Adipocyte (in vitro differentiated cells): ENCODE results near the gene SYT8.

Experiments used
- DNase-seq: peaks from one replicate; pipeline ENCODE4 v3.0.0-alpha.2; 2015; ENCODE audit warnings: low read depth
- H3K27me3 ChIP-seq: replicated peaks from 2 replicates; pipeline ENCODE4 v1.7.0; 2013; ENCODE audit warnings: mild to moderate bottlenecking, low read length, moderate library complexity; ENCODE audit not compliant: control insufficient read depth, insufficient read depth
- H3K36me3 ChIP-seq: 2 replicates; pipeline ENCODE4 v1.7.0; 2013; ENCODE audit warnings: low read length, mild to moderate bottlenecking, moderate library complexity; ENCODE audit not compliant: control insufficient read depth, insufficient read depth, severe bottlenecking
- H3K4me1 ChIP-seq: 2 replicates; pipeline ENCODE4 v1.7.0; 2013; ENCODE audit warnings: mild to moderate bottlenecking, low read length, moderate library complexity; ENCODE audit not compliant: control insufficient read depth, insufficient read depth
- H3K4me3 ChIP-seq: 2 replicates; pipeline ENCODE4 v1.7.0; 2013; ENCODE audit warnings: mild to moderate bottlenecking, low read length, moderate library complexity
- H3K9ac ChIP-seq: 2 replicates; pipeline ENCODE4 v1.7.0; 2013; ENCODE audit warnings: mild to moderate bottlenecking, low read length, moderate library complexity
- H3K9me3 ChIP-seq: 2 replicates; pipeline ENCODE4 v1.7.0; 2013; ENCODE audit warnings: mild to moderate bottlenecking, low read length, moderate library complexity; ENCODE audit not compliant: control insufficient read depth

The SYT8 gene

GRCh38 chr11:1827931-1828330 is 6.9 kb upstream of the SYT8 start:
- no peak overlapping the region for H3K9ac ChIP-seq
- peaks cover 15% of the 10 kb centered on the region for H3K27me3 ChIP-seq
- H3K4me1 ChIP-seq, result peaks cover 23% of the 10 kb centered on the region
- no peak for DNase-seq
- H3K36me3 ChIP-seq, result no peaks in the 10 kb centered on the region
- H3K9me3 ChIP-seq, result no peaks in the 10 kb centered on the region
- H3K4me3 ChIP-seq, result no peak overlapping the region

GRCh38 chr11:1828542-1828941 is 6.2 kb upstream of the SYT8 start:
- H3K36me3 ChIP-seq, result no peaks in the 10 kb centered on the region
- no peak overlapping the region for H3K9ac ChIP-seq
- H3K4me3 ChIP-seq, result no peak overlapping the region
- H3K27me3 ChIP-seq, result peaks cover 15% of the 10 kb centered on the region
- no peaks in the 10 kb centered on the region for H3K9me3 ChIP-seq
- H3K4me1 ChIP-seq, result peaks cover 23% of the 10 kb centered on the region
- no peak for DNase-seq

GRCh38 chr11:1829039-1829820 is 5.6 kb upstream of the SYT8 start:
- peaks cover 23% of the 10 kb centered on the region for H3K4me1 ChIP-seq
- no peaks in the 10 kb centered on the region for H3K36me3 ChIP-seq
- H3K4me3 ChIP-seq, result no peak overlapping the region
- H3K9me3 ChIP-seq, result no peaks in the 10 kb centered on the region
- H3K9ac ChIP-seq, result no peak overlapping the region
- peak; percentile 75 for DNase-seq
- peaks cover 15% of the 10 kb centered on the region for H3K27me3 ChIP-seq

GRCh38 chr11:1830004-1830321 is 4.8 kb upstream of the SYT8 start:
- Histone ChIP-seq H3K27me3 (peaks cover 20% of the 10 kb centered on the region), H3K36me3 (no peaks in the 10 kb centered on the region), H3K4me1 (peaks cover 23% of the 10 kb centered on the region)

GRCh38 chr11:1830322-1831223 is 4.2 kb upstream of the SYT8 start:
- peaks cover 20% of the 10 kb centered on the region for H3K27me3 ChIP-seq

More at GRCh38 chr11:1830004-1830321, 4.8 kb upstream of the SYT8 start:
- Histone ChIP-seq H3K9ac (no peak overlapping the region), H3K9me3 (no peaks in the 10 kb centered on the region), H3K4me3 (no peak overlapping the region)
- no peak for DNase-seq

GRCh38 chr11:1831338-1832210 is 3.2 kb upstream of the SYT8 start:
- Histone ChIP-seq H3K27me3 (peaks cover 20% of the 10 kb centered on the region), H3K36me3 (no peaks in the 10 kb centered on the region), H3K9ac (no peak overlapping the region), H3K4me1 (peaks cover 20% of the 10 kb centered on the region), H3K9me3 (no peaks in the 10 kb centered on the region), H3K4me3 (no peak overlapping the region)
- DNase-seq, result no peak

More at GRCh38 chr11:1830322-1831223, 4.2 kb upstream of the SYT8 start:
- no peak overlapping the region for H3K9ac ChIP-seq
- peaks cover 23% of the 10 kb centered on the region for H3K4me1 ChIP-seq
- H3K36me3 ChIP-seq, result no peaks in the 10 kb centered on the region
- H3K9me3 ChIP-seq, result no peaks in the 10 kb centered on the region
- H3K4me3 ChIP-seq, result no peak overlapping the region
- DNase-seq, result no peak

GRCh38 chr11:1832211-1832919 is 2.4 kb upstream of the SYT8 start:
- Histone ChIP-seq H3K4me1 (peaks cover 12% of the 10 kb centered on the region), H3K36me3 (no peaks in the 10 kb centered on the region), H3K9me3 (no peaks in the 10 kb centered on the region), H3K9ac (no peak overlapping the region), H3K27me3 (peaks cover 20% of the 10 kb centered on the region), H3K4me3 (no peak overlapping the region)
- peak; percentile 61 for DNase-seq

GRCh38 chr11:1832920-1833295 is 1.9 kb upstream of the SYT8 start:
- Histone ChIP-seq H3K4me1 (peaks cover 7% of the 10 kb centered on the region), H3K27me3 (peaks cover 20% of the 10 kb centered on the region), H3K4me3 (no peak overlapping the region), H3K36me3 (no peaks in the 10 kb centered on the region), H3K9me3 (no peaks in the 10 kb centered on the region), H3K9ac (no peak overlapping the region)
- no peak for DNase-seq

- Histone ChIP-seq H3K27me3 (peaks cover 19% of the 10 kb centered on the region), H3K4me3 (no peak overlapping the region), H3K9me3 (no peaks in the 10 kb centered on the region), H3K36me3 (no peaks in the 10 kb centered on the region), H3K4me1 (peaks cover under 1% of the 10 kb centered on the region), H3K9ac (no peak overlapping the region)
- no peak for DNase-seq
Measured at GRCh38 chr11:1834062-1834610, 654 bp upstream of the SYT8 start.

- no peaks in the 10 kb centered on the region for H3K36me3 ChIP-seq
- no peak overlapping the region for H3K4me3 ChIP-seq
- H3K27me3 ChIP-seq, result peaks cover 12% of the 10 kb centered on the region
- no peak for DNase-seq
- H3K9me3 ChIP-seq, result no peaks in the 10 kb centered on the region
- no peaks in the 10 kb centered on the region for H3K4me1 ChIP-seq
- no peak overlapping the region for H3K9ac ChIP-seq
Measured at GRCh38 chr11:1835671-1836010, 851 bp downstream of the SYT8 start.
